ENCODE results near the gene ATG101.
A peak's percentile ranks its signal among the peaks of the same experiment; 100 is the strongest.

The ATG101 gene

DNA sequence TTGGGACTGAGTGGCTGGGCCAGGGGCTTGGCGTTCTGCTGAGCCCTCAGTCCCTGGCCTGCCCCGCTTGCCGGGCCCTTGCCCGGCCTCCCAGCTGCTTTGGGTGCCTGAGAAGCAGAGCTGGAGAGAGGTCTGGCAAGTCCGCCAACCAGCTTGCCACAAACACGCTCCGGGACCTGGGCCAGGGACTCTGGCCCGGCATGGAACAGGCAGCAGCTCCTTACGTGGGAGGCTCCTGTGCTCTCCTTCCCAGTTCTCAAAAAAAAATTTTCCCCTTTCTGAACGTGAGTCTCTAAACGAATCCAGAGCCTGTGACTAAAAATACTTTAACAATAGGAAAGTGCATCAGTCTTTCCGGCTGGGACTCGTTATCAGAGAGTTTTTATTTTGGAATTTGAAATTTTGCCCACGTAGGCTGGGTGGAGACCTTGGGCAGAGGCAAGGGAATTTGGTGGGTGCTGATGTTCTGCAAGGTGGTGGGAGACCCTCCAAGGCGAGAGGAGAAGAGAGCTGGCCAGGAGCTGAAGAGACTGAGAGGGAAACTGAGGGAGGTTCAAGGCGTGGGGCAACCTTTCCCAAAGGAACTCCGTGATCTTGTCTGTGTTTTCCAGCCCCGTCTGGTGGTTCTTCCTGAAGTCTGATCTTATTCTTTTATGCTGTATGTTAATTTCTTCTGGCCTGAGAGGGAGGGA is 25.3 kb upstream of the ATG101 start:
- no peaks in the 10 kb centered on the region for H3K27me3 ChIP-seq
- TF ChIP-seq Cebpa-rat (IDR thresholded peaks at IDR 0.05): no peak
- no peak overlapping the region for H3K27ac ChIP-seq
- no peaks in the 10 kb centered on the region for H3K9me3 ChIP-seq (replicated peaks in 1 of 11)
- H3K4me1 ChIP-seq: peaks cover 46 to 77% (median 65%) of the 10 kb centered on the region in 10 experiments
- H4K20me1 ChIP-seq: peaks cover 0 to 36% (median 0%) of the 10 kb centered on the region in 11 experiments; a peak in 6 of 22 replicates
- no peak overlapping the region for H3K4me3 ChIP-seq
- H3K9ac ChIP-seq: no peak overlapping the region; a peak in 1 of 22 replicates
- H3K4me2 ChIP-seq: no peak overlapping the region
- peaks cover 0 to 10% (median 0%) of the 10 kb centered on the region in 11 experiments; a peak in 2 of 22 replicates for H3K36me3 ChIP-seq

GRCh38 chr12:52045794-52046199 is 24.0 kb upstream of the ATG101 start:
- peaks cover 0 to 23% (median 0%) of the 10 kb centered on the region in 11 experiments; a peak in 4 of 22 replicates for H4K20me1 ChIP-seq
- H3K36me3 ChIP-seq: peaks cover 0 to 10% (median 0%) of the 10 kb centered on the region in 11 experiments; a peak in 2 of 22 replicates
- H3K9me3 ChIP-seq (replicated peaks in 1 of 11): no peaks in the 10 kb centered on the region
- peaks cover 60 to 81% (median 67%) of the 10 kb centered on the region in 10 experiments for H3K4me1 ChIP-seq
- TF ChIP-seq Cebpa-rat (IDR thresholded peaks at IDR 0.05): no peak
- H3K4me2 ChIP-seq: peak overlapping the region; percentile 64 to 93 (median 85)
- no peak overlapping the region for H3K4me3 ChIP-seq
- H3K27me3 ChIP-seq: no peaks in the 10 kb centered on the region
- peak overlapping the region; percentile 44 to 85 (median 74); a peak in 21 of 22 replicates for H3K27ac ChIP-seq
- peak overlapping the region; percentile 18 to 67 (median 61); a peak in 20 of 22 replicates for H3K9ac ChIP-seq

GRCh38 chr12:52046859-52047258 is 22.9 kb upstream of the ATG101 start:
- H4K20me1 ChIP-seq: peaks cover 0 to 18% (median 3%) of the 10 kb centered on the region in 11 experiments; a peak in 6 of 22 replicates
- peaks cover 55 to 80% (median 64%) of the 10 kb centered on the region in 10 experiments for H3K4me1 ChIP-seq
- peaks cover 0 to 10% (median 0%) of the 10 kb centered on the region in 11 experiments; a peak in 2 of 22 replicates for H3K36me3 ChIP-seq
- H3K4me3 ChIP-seq: no peak overlapping the region
- no peak for TF ChIP-seq Cebpa-rat (IDR thresholded peaks at IDR 0.05)
- no peak overlapping the region for H3K9ac ChIP-seq
- peaks cover 0 to 5% (median 0%) of the 10 kb centered on the region in 11 experiments; a peak in 1 of 22 replicates for H3K27me3 ChIP-seq
- H3K4me2 ChIP-seq: peak overlapping the region in 6 of 11 experiments; percentile 72 to 93 (median 86); a peak in 9 of 22 replicates
- no peaks in the 10 kb centered on the region for H3K9me3 ChIP-seq (replicated peaks in 1 of 11)
- no peak overlapping the region for H3K27ac ChIP-seq

DNA sequence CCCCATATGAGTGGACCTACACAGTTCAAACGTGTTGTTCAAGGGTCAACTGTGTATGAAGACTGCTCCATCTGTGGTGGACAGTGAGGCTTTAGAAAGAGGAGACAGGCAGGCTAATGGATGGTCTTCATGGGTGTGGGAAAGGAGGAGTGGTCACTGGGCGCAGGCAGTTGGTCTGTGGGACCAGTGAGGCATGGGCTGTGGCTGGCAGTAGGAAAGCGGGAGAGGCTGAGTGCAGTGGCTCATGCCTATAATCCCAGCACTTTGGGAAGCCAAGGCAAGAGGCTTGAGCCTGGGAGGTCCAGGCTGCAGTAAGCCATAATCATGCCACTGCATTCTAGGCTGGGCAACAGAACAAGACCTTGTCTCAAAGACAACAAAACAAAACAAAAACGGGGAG is 20.5 kb upstream of the ATG101 start:
- TF ChIP-seq Cebpa-rat (IDR thresholded peaks at IDR 0.05): no peak
- Histone ChIP-seq H3K4me2 (peak overlapping the region; percentile 93 to 100 (median 99); a peak in 17 of 22 replicates), H3K4me3 (no peak overlapping the region), H3K9me3 (replicated peaks in 1 of 11) (no peaks in the 10 kb centered on the region), H4K20me1 (peaks cover 0 to 31% (median 8%) of the 10 kb centered on the region in 11 experiments; a peak in 10 of 22 replicates), H3K9ac (no peak overlapping the region; a peak in 1 of 22 replicates), H3K27ac (no peak overlapping the region; a peak in 1 of 22 replicates), H3K4me1 (peaks cover 43 to 64% (median 59%) of the 10 kb centered on the region in 10 experiments), H3K36me3 (peaks cover 0 to 6% (median 0%) of the 10 kb centered on the region in 11 experiments; a peak in 4 of 22 replicates), H3K27me3 (peaks cover 0 to 5% (median 0%) of the 10 kb centered on the region in 11 experiments; a peak in 1 of 22 replicates)

DNA sequence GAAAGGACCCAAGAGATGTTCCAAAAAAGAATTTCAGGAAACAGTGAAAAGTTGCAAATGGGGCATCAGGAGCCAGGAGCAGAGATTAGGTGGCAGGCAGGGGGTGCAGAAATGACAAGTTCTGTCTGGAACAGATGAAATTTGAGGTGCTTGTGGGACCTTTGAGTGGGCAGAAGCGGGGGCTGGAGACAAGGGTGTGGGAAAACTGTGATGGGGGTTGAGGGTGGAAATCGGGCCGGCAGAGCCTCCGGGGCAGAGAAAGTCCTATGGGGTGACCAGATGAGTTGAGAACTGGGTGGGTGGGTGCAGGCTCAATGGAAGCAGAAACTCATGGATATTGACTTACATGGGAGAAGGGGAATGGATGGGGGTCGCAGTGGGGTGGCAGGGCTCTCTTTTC is 20.1 kb upstream of the ATG101 start:
- H3K27ac ChIP-seq: peak overlapping the region in 4 of 11 experiments; percentile 85 to 97 (median 94); a peak in 6 of 22 replicates
- H3K9me3 ChIP-seq (replicated peaks in 1 of 11): no peaks in the 10 kb centered on the region
- no peak for TF ChIP-seq Cebpa-rat (IDR thresholded peaks at IDR 0.05)
- peaks cover 43 to 64% (median 59%) of the 10 kb centered on the region in 10 experiments for H3K4me1 ChIP-seq
- peaks cover 0 to 35% (median 8%) of the 10 kb centered on the region in 11 experiments; a peak in 10 of 22 replicates for H4K20me1 ChIP-seq
- H3K36me3 ChIP-seq: peaks cover 0 to 10% (median 0%) of the 10 kb centered on the region in 11 experiments; a peak in 5 of 22 replicates
- peak overlapping the region in 8 of 11 experiments; percentile 80 to 97 (median 85); a peak in 10 of 22 replicates for H3K9ac ChIP-seq
- H3K4me2 ChIP-seq: peak overlapping the region; percentile 93 to 100 (median 99)
- peak overlapping the region in 2 of 10 experiments; percentile 69 to 72; a peak in 4 of 20 replicates for H3K4me3 ChIP-seq
- peaks cover 0 to 5% (median 0%) of the 10 kb centered on the region in 11 experiments; a peak in 1 of 22 replicates for H3K27me3 ChIP-seq

DNA sequence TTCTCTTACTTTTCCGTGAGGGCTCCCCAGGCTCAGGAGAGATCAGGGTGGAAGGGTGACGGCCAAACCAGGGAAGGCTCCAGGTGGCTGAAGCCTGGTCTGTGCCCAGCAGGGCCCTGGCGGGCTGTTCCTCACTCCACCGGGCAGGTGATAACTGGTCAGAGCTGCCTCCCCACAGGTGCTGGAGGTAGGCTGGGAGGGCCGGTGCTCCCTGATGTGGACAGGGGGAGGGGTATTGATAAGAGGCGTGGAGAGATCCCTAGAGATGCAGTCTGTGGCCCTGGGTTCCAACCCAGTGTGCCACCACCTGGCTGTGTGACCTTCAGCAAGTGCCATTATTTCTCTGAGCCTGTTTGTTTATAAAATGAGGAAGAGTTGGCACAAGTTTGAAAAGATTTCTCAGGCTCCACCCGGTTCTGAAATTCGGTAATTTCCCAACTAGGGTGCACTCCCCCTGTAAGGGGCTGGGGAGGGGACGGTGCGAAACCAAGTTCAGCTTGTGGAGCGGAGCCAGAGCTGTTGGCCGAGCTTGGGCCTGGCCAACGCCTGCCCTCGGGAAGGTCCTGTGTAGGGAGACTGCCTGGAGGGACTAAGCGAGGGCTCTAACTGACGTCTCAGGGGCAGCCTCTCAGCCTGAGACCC is 19.5 kb upstream of the ATG101 start:
- H3K9me3 ChIP-seq (replicated peaks in 1 of 11): no peaks in the 10 kb centered on the region
- TF ChIP-seq Cebpa-rat (IDR thresholded peaks at IDR 0.05): no peak
- H3K4me2 ChIP-seq: peak overlapping the region; percentile 93 to 100 (median 99)
- peaks cover 39 to 60% (median 57%) of the 10 kb centered on the region in 10 experiments for H3K4me1 ChIP-seq
- peak overlapping the region; percentile 71 to 97 (median 83) for H3K9ac ChIP-seq
- H4K20me1 ChIP-seq: peaks cover 0 to 40% (median 8%) of the 10 kb centered on the region in 11 experiments; a peak in 10 of 22 replicates
- peaks cover 0 to 5% (median 0%) of the 10 kb centered on the region in 11 experiments; a peak in 1 of 22 replicates for H3K27me3 ChIP-seq
- H3K4me3 ChIP-seq: peak overlapping the region; percentile 54 to 79 (median 67)
- peak overlapping the region; percentile 70 to 97 (median 84) for H3K27ac ChIP-seq
- peaks cover 0 to 16% (median 0%) of the 10 kb centered on the region in 11 experiments; a peak in 6 of 22 replicates for H3K36me3 ChIP-seq

GRCh38 chr12:52050758-52051541 is 18.8 kb upstream of the ATG101 start, which contains the start of gene NR4A1:
Gene NR4A1 (plus strand): TSS chr12:52051442. CDS start chr12:52054329, 2,887 bp downstream.
- peak within 1 kb of the TSS; percentile 70 to 97 (median 84) for H3K27ac ChIP-seq
- TF ChIP-seq Cebpa-rat (IDR thresholded peaks at IDR 0.05): no peak
- H4K20me1 ChIP-seq: peaks cover 0 to 42% (median 8%) of the 10 kb centered on the region in 11 experiments; a peak in 10 of 22 replicates
- H3K4me3 ChIP-seq: peak within 1 kb of the TSS; percentile 54 to 79 (median 67)
- H3K9ac ChIP-seq: peak within 1 kb of the TSS; percentile 71 to 97 (median 83)
- H3K4me1 ChIP-seq: peaks cover 32 to 53% (median 50%) of the 10 kb centered on the region in 10 experiments
- H3K36me3 ChIP-seq: peaks cover 0 to 18% (median 0%) of the 10 kb centered on the region in 11 experiments; a peak in 6 of 22 replicates
- no peaks in the 10 kb centered on the region for H3K9me3 ChIP-seq (replicated peaks in 1 of 11)
- peak within 1 kb of the TSS; percentile 93 to 100 (median 99) for H3K4me2 ChIP-seq
- peaks cover 0 to 5% (median 0%) of the 10 kb centered on the region in 11 experiments; a peak in 1 of 22 replicates for H3K27me3 ChIP-seq

Data from BLaER1 treated with 17β-estradiol and CSF1 and Interleukin-3, amounts not matched to agents 10 nM and 100 nM (cell line).